D341Med (cell line): ENCODE results near the gene CCDC73.
"Not testable (repeated sequence)": the region's sequence is repeated elsewhere in the genome, so short reads cannot be mapped to it uniquely, and the experiment has no call there.

Experiments used
- DNase-seq: peaks from one replicate; pipeline ENCODE4 v3.0.0; 2012; ENCODE audit warnings: low spot score

The CCDC73 gene

GRCh38 chr11:32704775-32705174 lies 89.7 kb downstream of the CCDC73 start:
- DNase-seq, result no peak

GRCh38 chr11:32704261-32704660 lies 90.2 kb downstream of the CCDC73 start:
- DNase-seq, result no peak

GRCh38 chr11:32701616-32702015 lies 92.8 kb downstream of the CCDC73 start:
- no peak for DNase-seq

- DNase-seq, result no peak
Measured at GRCh38 chr11:32698579-32698978, 95.9 kb downstream of the CCDC73 start.

- DNase-seq, result no peak
Measured at GRCh38 chr11:32671051-32671450, 123.4 kb downstream of the CCDC73 start.

GRCh38 chr11:32659672-32660071 lies 134.8 kb downstream of the CCDC73 start:
- no peak for DNase-seq

- no peak for DNase-seq
Measured at GRCh38 chr11:32658639-32659406, 135.6 kb downstream of the CCDC73 start.

- no peak for DNase-seq
Measured at GRCh38 chr11:32643526-32643925, 150.9 kb downstream of the CCDC73 start.

- DNase-seq, result no peak
Measured at GRCh38 chr11:32641361-32641760, 153.1 kb downstream of the CCDC73 start.

GRCh38 chr11:32635819-32636218 lies 158.6 kb downstream of the CCDC73 start:
- DNase-seq, result no peak

GRCh38 chr11:32630844-32631243 lies 163.6 kb downstream of the CCDC73 start:
- DNase-seq, result no peak

- DNase-seq, result no peak
Measured at GRCh38 chr11:32616903-32617302, 177.6 kb downstream of the CCDC73 start.

GRCh38 chr11:32615422-32615821 lies 179.0 kb downstream of the CCDC73 start:
- DNase-seq, result no peak

- DNase-seq, result no peak
Measured at GRCh38 chr11:32613500-32614151, 180.8 kb downstream of the CCDC73 start.

- DNase-seq, result no peak
Measured at GRCh38 chr11:32610797-32611352, 183.6 kb downstream of the CCDC73 start.

GRCh38 chr11:32608826-32609225 lies 185.6 kb downstream of the CCDC73 start:
- not testable (repeated sequence) for DNase-seq

- DNase-seq, result no peak
Measured at GRCh38 chr11:32606220-32606619, 188.2 kb downstream of the CCDC73 start.

- no peak for DNase-seq
Measured at GRCh38 chr11:32602657-32603415, 191.6 kb downstream of the CCDC73 start.

- no peak for DNase-seq
Measured at GRCh38 chr11:32597921-32598320, 196.5 kb downstream of the CCDC73 start.

- not testable (repeated sequence) for DNase-seq
Measured at GRCh38 chr11:32596114-32596513, 198.3 kb downstream of the CCDC73 start.

GRCh38 chr11:32594272-32594671 lies 200.2 kb downstream of the CCDC73 start:
- no peak for DNase-seq

GRCh38 chr11:32586576-32587190 lies 207.8 kb downstream of the CCDC73 start:
- DNase-seq, result peak; percentile 38
